K562 (cell line): Measurements from ENCODE around the gene ZMYND19. TPM values are rescaled to one million over a fixed set of nuclear protein-coding genes. Genes with fewer than 3 reads are reported as not detected.
A peak's percentile ranks its signal among the peaks of the same experiment; 100 is the strongest.

Experiments
- FIP1L1 ChIP-seq: fragments of 200-400 bp; formaldehyde crosslinking; IDR thresholded peaks from 2 replicates; pipeline ENCODE4 v1.6.1; 2018; ENCODE audit warnings: mild to moderate bottlenecking, low read depth, low read length; ENCODE audit not compliant: poor library complexity, severe bottlenecking
- GMEB1 ChIP-seq: fragments of 250-450 bp; sonication (Bioruptor Pico); IDR thresholded peaks from 2 replicates; pipeline ENCODE4 v1.4.0; 2020; ENCODE audit warnings: mild to moderate bottlenecking
- KDM4B ChIP-seq, 2 experiments: fragments of 450-650 bp in 1 of 2; sonication (generic) in 1 of 2; IDR thresholded peaks; 2 replicates each; pipeline ENCODE4 v1.6.1; 2016 to 2017; ENCODE audit warnings: borderline replicate concordance in 2 of 2, antibody characterized with exemption in 1 of 2, low read depth in 1 of 2, mild to moderate bottlenecking in 1 of 2
- MED1 ChIP-seq: sonication (generic); formaldehyde crosslinking; IDR thresholded peaks from 2 replicates; pipeline ENCODE4 v1.8.1; 2023; ENCODE audit warnings: missing genetic modification reagents, borderline replicate concordance
- NR4A1 ChIP-seq, 2 experiments: fragments of 250-450 bp in 1 of 2; fragments of 450-650 bp in 1 of 2; sonication (Bioruptor Pico) in 1 of 2; IDR thresholded peaks; 2 replicates each; pipeline versions ENCODE4 v1.4.0 to v1.6.1; 2016 to 2020; ENCODE audit warnings: mild to moderate bottlenecking in 2 of 2, missing compliant biosample characterization in 1 of 2, missing genetic modification characterization in 1 of 2, moderate library complexity in 1 of 2
- POLR2B ChIP-seq: fragments of 450-650 bp; IDR thresholded peaks from 2 replicates; pipeline ENCODE4 v1.6.1; 2018; ENCODE audit warnings: low read depth; ENCODE audit not compliant: partially characterized antibody
- POLR2G ChIP-seq: fragments of 200-400 bp; formaldehyde crosslinking; IDR thresholded peaks from 2 replicates; pipeline ENCODE4 v1.6.1; 2017; ENCODE audit warnings: low read depth, mild to moderate bottlenecking, antibody characterized with exemption, low read length, moderate library complexity
- PREB ChIP-seq: sonication (generic); formaldehyde crosslinking; IDR thresholded peaks from 2 replicates; pipeline ENCODE4 v1.8.1; 2023; ENCODE audit warnings: mild to moderate bottlenecking, missing genetic modification reagents
- PTRF ChIP-seq: fragments of 450-650 bp; IDR thresholded peaks from 2 replicates; pipeline ENCODE4 v1.6.1; 2016; ENCODE audit warnings: mild to moderate bottlenecking, missing genetic modification characterization, missing compliant biosample characterization
- ZBTB5 ChIP-seq: fragments of 450-650 bp; IDR thresholded peaks from 2 replicates; pipeline ENCODE4 v1.6.1; 2017; ENCODE audit warnings: antibody characterized with exemption
- ZNF740 ChIP-seq, 3 experiments: fragments of 200-800 bp in 1 of 3; sonication (Bioruptor generic) in 1 of 3; sonication (generic) in 1 of 3; formaldehyde crosslinking in 1 of 3; IDR thresholded peaks; 2 replicates each; pipeline versions ENCODE4 v1.6.1 to v1.8.0; 2016 to 2022; ENCODE audit warnings: mild to moderate bottlenecking in 2 of 3, missing compliant biosample characterization in 2 of 3, missing genetic modification characterization in 2 of 3, missing genetic modification reagents in 1 of 3
- polyA plus RNA-seq, 8 experiments: library from polyadenylated mRNA; depleted of rRNA in 4 of 8; stranded (reverse) in 5 of 8; unstranded in 3 of 8; fragments of >200 nt; fragmentation: Nextera tagmentation in 2 of 8; fragmentation: Illumina TruSeq in 1 of 8; extraction: Ambion mirVana in 2 of 8; extraction: Trizol in 1 of 8; gene quantifications; 2 replicates each; pipeline versions ENCODE4 v1.2.1 to v1.2.3, GENCODE V29; 2011 to 2014; ENCODE audit warnings: inconsistent platforms in 1 of 8, missing spikeins in 1 of 8
- total RNA-seq, 7 experiments: library from RNA; depleted of rRNA in 6 of 7; stranded (reverse); fragments of >200 nt in 6 of 7; fragmentation: Illumina TruSeq in 2 of 7; extraction: Trizol in 2 of 7; gene quantifications; 2 replicates each; pipeline versions ENCODE4 v1.2.1 to v1.2.3, GENCODE V29; 2011 to 2021; ENCODE audit warnings: low replicate concordance in 1 of 7
- TF ChIP-seq, protein P1 (sequence below): fragments of 450-650 bp; IDR thresholded peaks from 2 replicates; pipeline ENCODE4 v1.6.1; 2016
- TF ChIP-seq, protein P2 (sequence below), 2 experiments: IDR thresholded peaks; 2 replicates each; pipeline ENCODE4 v1.6.1; 2011; ENCODE audit warnings: borderline replicate concordance in 1 of 2, control low read depth in 1 of 2, low read depth in 1 of 2, low read length in 1 of 2, mild to moderate bottlenecking in 1 of 2, mixed read lengths in 1 of 2, moderate library complexity in 1 of 2; ENCODE audit not compliant: insufficient read depth in 1 of 2, insufficient read length in 1 of 2, poor library complexity in 1 of 2, severe bottlenecking in 1 of 2; ENCODE audit errors: extremely low read depth in 1 of 2
- TF ChIP-seq, protein P3 (sequence below): fragments of 250-450 bp; sonication (Bioruptor Pico); IDR thresholded peaks from 2 replicates; pipeline ENCODE4 v1.8.0; 2021; ENCODE audit warnings: moderate library complexity, mild to moderate bottlenecking, inconsistent platforms

Gene ZMYND19
- total and polyA plus RNA-seq, 9 of the 15 experiments (the other 6 are each of a cell fraction or from before 2014, with no cell fraction given), result 1.0 to 86.7 (median 44.0) TPM

- TF ChIP-seq PREB (no peak), MED1 (CRISPR knock-in tag) (no peak), POLR2G (peak; percentile 95), PTRF (no peak), KDM4B (IDR thresholded peaks at IDR 0.05; ENCODE audit: borderline replicate concordance in 2 of 2, low read depth in 1 of 2) (peak in 1 of 2 experiments; percentile 36; a peak in 1 of 4 replicates), FIP1L1 (peak; percentile 62), ZNF740 (CRISPR knock-in tag; IDR thresholded peaks at IDR 0.05) (no peak), ZNF740 (tag; IDR thresholded peaks at IDR 0.05) (no peak), ZBTB5 (no peak), POLR2B (peak; percentile 73), GMEB1 (peak; percentile 77), NR4A1 (CRISPR knock-in tag; IDR thresholded peaks at IDR 0.05) (0 out of 2 replicates have a peak, but pooled peaks have one; percentile 37), NR4A1 (tag; IDR thresholded peaks at IDR 0.05) (peak; percentile 61; the same call in 1 of the 2 replicates)
- TF ChIP-seq, protein P1, sequence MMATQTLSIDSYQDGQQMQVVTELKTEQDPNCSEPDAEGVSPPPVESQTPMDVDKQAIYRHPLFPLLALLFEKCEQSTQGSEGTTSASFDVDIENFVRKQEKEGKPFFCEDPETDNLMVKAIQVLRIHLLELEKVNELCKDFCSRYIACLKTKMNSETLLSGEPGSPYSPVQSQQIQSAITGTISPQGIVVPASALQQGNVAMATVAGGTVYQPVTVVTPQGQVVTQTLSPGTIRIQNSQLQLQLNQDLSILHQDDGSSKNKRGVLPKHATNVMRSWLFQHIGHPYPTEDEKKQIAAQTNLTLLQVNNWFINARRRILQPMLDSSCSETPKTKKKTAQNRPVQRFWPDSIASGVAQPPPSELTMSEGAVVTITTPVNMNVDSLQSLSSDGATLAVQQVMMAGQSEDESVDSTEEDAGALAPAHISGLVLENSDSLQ, result no peak
- TF ChIP-seq, protein P2, sequence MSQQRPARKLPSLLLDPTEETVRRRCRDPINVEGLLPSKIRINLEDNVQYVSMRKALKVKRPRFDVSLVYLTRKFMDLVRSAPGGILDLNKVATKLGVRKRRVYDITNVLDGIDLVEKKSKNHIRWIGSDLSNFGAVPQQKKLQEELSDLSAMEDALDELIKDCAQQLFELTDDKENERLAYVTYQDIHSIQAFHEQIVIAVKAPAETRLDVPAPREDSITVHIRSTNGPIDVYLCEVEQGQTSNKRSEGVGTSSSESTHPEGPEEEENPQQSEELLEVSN (IDR thresholded peaks at IDR 0.05; ENCODE audit: borderline replicate concordance in 1 of 2, extremely low read depth in 1 of 2, insufficient read depth in 1 of 2, insufficient read length in 1 of 2, low read depth in 1 of 2, low read length in 1 of 2, poor library complexity in 1 of 2, severe bottlenecking in 1 of 2), result peak in 1 of 2 experiments; percentile 54
- TF ChIP-seq, protein P3, sequence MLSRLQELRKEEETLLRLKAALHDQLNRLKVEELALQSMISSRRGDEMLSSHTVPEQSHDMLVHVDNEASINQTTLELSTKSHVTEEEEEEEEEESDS (CRISPR knock-in tag), result no peak
These were observed 28.1 kb upstream of the ZMYND19 start, which contains the start of gene EHMT1 (continued) for GRCh38 chr9:137618105-137619067.
